ENCODE results near the gene SEL1L. TPM values are rescaled to one million over a fixed set of nuclear protein-coding genes. Genes with fewer than 3 reads are reported as not detected.

SEL1L gene
- total and polyA plus RNA-seq, 2 experiments from 2014 or later = 20.6 to 22.6 TPM

GRCh38 chr14:81521356-81521755 lies 12.3 kb downstream of the SEL1L start (continued):
- TF ChIP-seq ZNF462 (CRISPR knock-in tag; IDR thresholded peaks at IDR 0.05) = no peak
- no peak for TF ChIP-seq NANOG (IDR thresholded peaks at IDR 0.05; ENCODE audit: borderline replicate concordance)
- TF ChIP-seq CTCF (conservative IDR thresholded peaks at IDR 0.05; ENCODE audit: low read depth in 2 of 2) = no peak
- TF ChIP-seq ZNF114 (CRISPR knock-in tag; IDR thresholded peaks at IDR 0.05) = no peak
- TF ChIP-seq CREB1 (CRISPR knock-in tag; IDR thresholded peaks at IDR 0.05; ENCODE audit: low read depth) = no peak
- TF ChIP-seq REST (IDR thresholded peaks at IDR 0.05; ENCODE audit: unreplicated experiment) = no peak
- TF ChIP-seq POLR2AphosphoS5 (IDR thresholded peaks at IDR 0.05; ENCODE audit: low read depth) = no peak
- TF ChIP-seq EZH2phosphoT487 (IDR thresholded peaks at IDR 0.05; ENCODE audit: unreplicated experiment) = no peak
- TF ChIP-seq STAT1 (IDR thresholded peaks at IDR 0.05; ENCODE audit: unreplicated experiment) = no peak
- no peak for TF ChIP-seq EZH2 (IDR thresholded peaks at IDR 0.05; ENCODE audit: low read depth, unreplicated experiment)
